VCaP (cell line): ENCODE results near the gene MORF4L1.

ENCODE experiments used
- H3K27ac ChIP-seq: fragments of 450-650 bp; 2 replicates; pipeline ENCODE4 v1.5.1; 2017
- TF ChIP-seq, protein P1 (sequence below): fragments of 450-650 bp; conservative IDR thresholded peaks from 2 replicates; pipeline ENCODE4 v1.5.1; 2017; ENCODE audit warnings: mild to moderate bottlenecking, moderate library complexity

MORF4L1 gene

GRCh38 chr15:78917888-78918287 lies 45.2 kb downstream of the MORF4L1 start:
- H3K27ac ChIP-seq = no peak overlapping the region
- TF ChIP-seq, protein P1, sequence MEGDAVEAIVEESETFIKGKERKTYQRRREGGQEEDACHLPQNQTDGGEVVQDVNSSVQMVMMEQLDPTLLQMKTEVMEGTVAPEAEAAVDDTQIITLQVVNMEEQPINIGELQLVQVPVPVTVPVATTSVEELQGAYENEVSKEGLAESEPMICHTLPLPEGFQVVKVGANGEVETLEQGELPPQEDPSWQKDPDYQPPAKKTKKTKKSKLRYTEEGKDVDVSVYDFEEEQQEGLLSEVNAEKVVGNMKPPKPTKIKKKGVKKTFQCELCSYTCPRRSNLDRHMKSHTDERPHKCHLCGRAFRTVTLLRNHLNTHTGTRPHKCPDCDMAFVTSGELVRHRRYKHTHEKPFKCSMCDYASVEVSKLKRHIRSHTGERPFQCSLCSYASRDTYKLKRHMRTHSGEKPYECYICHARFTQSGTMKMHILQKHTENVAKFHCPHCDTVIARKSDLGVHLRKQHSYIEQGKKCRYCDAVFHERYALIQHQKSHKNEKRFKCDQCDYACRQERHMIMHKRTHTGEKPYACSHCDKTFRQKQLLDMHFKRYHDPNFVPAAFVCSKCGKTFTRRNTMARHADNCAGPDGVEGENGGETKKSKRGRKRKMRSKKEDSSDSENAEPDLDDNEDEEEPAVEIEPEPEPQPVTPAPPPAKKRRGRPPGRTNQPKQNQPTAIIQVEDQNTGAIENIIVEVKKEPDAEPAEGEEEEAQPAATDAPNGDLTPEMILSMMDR = no peak

GRCh38 chr15:78921517-78921916 lies 48.8 kb downstream of the MORF4L1 start:
- no peak overlapping the region for H3K27ac ChIP-seq

GRCh38 chr15:78921940-78922339 lies 49.2 kb downstream of the MORF4L1 start:
- TF ChIP-seq, protein P1 = no peak
- H3K27ac ChIP-seq = no peak overlapping the region

More at GRCh38 chr15:78921517-78921916, 48.8 kb downstream of the MORF4L1 start:
- TF ChIP-seq, protein P1 = no peak

DNA sequence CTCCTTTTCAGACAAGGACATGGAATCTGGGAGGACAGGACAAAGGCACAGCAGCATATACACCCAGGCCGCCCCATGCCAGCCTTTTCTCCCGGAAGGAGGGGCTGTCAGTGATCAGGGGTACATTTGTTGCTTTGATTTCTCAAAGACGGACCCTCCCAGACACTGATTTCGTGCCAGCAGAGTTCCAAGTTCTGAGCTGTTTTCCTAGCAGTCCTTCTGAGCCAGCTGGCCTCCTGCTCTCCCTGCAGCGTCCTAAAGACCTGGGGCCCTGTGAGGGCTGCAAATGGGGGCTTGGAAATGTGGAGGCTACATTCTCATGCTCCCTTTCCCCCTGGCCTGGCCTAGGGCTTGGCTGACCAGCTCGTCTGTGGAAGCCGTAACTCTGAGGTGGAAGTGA lies 49.8 kb downstream of the MORF4L1 start:
- no peak overlapping the region for H3K27ac ChIP-seq
- TF ChIP-seq, protein P1 = no peak

DNA sequence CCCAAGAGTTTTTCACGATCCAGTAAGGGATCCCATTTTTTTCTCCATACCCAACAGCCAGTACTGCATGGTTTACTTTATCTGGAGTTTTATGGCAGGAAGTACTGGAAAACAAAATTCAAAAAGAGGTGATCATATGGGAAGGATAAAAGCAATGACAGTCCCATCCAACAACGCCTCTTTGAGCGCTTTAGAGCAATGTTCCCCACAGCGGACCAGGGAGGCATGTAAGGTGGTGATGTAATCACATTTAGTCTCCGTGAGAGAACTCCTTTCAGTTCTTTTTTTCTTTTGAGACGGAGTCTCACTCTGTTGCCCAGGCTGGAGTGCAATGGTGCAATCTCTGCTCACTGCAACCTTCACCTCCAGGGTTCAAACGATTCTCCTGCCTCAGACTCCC lies 50.3 kb downstream of the MORF4L1 start:
- TF ChIP-seq, protein P1 = no peak
- H3K27ac ChIP-seq = no peak overlapping the region

DNA sequence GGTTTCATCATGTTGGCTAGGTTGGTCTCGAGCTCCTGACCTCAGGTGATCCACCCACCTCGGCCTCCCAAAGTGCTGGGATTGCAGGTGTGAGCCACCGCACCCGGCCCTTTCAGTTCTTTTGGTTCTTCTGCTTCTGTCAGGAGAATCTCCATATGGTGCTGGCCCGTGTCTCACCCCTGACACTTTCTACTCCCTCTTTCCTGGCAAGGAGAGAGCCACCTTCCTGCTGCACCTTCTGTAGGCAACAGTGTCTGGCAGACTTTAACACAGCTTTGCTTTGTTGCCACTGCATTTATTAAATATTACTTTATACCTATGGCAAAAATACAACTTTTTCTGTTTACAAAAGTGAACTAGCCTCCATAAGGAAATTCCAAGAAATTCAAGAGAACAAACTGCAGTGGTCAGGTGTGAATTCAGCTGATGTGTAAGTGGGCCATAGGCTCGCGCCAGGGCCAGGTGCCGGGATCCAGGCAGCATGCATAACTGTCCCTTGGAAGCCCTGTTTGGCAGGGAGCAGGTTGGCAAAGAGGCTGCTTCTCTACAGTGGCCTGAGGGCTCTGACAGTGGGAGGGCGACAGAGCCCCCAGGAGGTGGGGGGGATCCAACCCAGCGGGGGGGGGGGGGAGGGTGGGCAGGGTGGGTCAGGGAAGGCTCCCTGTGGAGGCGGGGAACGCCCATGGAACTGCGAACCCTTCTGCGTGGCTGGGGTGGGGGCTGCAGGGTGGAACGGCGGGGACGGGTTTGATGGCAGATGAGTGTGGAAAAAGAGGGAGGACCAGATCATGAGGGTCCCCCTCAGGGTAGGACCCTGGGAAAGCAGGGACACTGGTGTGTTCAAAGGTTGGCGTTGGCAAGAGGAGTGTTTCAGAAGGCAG lies 51.0 kb downstream of the MORF4L1 start:
- no peak overlapping the region for H3K27ac ChIP-seq

DNA sequence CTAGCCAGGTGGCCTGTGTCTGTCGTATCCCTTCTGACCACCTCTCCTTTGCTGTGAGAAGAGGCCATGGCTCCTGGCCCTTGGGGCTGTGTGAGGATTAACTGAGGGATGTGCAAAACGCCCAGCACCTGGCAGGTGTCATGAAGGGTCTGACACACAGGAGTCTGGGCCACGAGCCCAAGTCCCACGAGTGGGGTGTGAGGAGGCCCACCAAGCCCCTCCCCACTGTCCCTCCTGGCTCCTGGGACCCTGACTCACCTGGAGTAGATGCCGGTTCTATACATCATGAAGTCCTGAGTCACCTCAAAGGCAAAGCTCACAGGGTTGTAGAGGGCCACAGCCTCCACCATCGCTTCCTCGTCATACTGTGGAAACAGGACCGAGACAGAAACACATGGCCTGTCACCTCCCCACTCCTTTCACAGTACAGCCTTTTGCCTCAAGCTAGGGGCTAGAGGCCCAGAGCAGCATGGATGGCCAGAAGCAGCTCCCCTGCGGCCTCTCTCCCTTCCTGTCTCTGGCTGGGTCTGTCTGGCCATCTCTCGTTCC lies 52.5 kb downstream of the MORF4L1 start:
- H3K27ac ChIP-seq = no peak overlapping the region
- TF ChIP-seq, protein P1 = no peak

More for the DNA sequence above, 51.0 kb downstream of the MORF4L1 start:
- TF ChIP-seq, protein P1 = no peak
